HL-60 (cell line): ENCODE data around the gene TSGA10.

Experiments used
- GABPA ChIP-seq: IDR thresholded peaks from 2 replicates; pipeline ENCODE4 v1.6.1; 2012; ENCODE audit warnings: low read depth
- POLR2AphosphoS5 ChIP-seq: IDR thresholded peaks from 2 replicates; pipeline ENCODE4 v1.6.1; 2012; ENCODE audit warnings: low read depth
- SPI1 ChIP-seq: IDR thresholded peaks from 2 replicates; pipeline ENCODE4 v1.6.1; 2012; ENCODE audit warnings: low read depth, mild to moderate bottlenecking, borderline replicate concordance
- TF ChIP-seq, protein P1 (sequence below): IDR thresholded peaks from one replicate; pipeline ENCODE4 v1.5.1; 2011; ENCODE audit warnings: low read length, control low read depth, inconsistent platforms; ENCODE audit not compliant: insufficient read depth
- TF ChIP-seq, protein P2 (sequence below): IDR thresholded peaks from 2 replicates; pipeline ENCODE4 v1.6.1; 2012; ENCODE audit warnings: low read depth; ENCODE audit not compliant: insufficient replicate concordance

DNA sequence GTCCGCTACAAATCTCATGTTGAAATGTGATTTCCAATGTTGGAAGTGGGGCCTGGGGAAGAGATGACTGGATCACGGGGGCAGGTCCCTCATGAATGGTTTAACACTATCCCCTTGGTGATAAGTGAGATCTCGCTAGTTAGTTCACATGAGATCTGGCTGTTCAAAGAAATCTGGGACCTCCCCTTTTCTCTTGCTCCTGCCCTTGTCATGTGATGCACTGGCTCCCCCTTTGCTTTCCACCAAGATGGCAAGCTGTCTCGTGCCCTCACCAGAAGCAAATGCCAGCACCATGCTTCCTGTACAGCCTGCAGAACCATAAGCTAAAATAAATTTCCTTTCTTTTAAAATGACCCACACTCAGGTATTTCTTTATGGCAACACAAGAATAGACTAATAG lies 70.5 kb downstream of the TSGA10 start:
- TF ChIP-seq, protein P1, sequence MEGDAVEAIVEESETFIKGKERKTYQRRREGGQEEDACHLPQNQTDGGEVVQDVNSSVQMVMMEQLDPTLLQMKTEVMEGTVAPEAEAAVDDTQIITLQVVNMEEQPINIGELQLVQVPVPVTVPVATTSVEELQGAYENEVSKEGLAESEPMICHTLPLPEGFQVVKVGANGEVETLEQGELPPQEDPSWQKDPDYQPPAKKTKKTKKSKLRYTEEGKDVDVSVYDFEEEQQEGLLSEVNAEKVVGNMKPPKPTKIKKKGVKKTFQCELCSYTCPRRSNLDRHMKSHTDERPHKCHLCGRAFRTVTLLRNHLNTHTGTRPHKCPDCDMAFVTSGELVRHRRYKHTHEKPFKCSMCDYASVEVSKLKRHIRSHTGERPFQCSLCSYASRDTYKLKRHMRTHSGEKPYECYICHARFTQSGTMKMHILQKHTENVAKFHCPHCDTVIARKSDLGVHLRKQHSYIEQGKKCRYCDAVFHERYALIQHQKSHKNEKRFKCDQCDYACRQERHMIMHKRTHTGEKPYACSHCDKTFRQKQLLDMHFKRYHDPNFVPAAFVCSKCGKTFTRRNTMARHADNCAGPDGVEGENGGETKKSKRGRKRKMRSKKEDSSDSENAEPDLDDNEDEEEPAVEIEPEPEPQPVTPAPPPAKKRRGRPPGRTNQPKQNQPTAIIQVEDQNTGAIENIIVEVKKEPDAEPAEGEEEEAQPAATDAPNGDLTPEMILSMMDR = no peak
- no peak for TF ChIP-seq POLR2AphosphoS5
- no peak for TF ChIP-seq GABPA
- TF ChIP-seq, protein P2, sequence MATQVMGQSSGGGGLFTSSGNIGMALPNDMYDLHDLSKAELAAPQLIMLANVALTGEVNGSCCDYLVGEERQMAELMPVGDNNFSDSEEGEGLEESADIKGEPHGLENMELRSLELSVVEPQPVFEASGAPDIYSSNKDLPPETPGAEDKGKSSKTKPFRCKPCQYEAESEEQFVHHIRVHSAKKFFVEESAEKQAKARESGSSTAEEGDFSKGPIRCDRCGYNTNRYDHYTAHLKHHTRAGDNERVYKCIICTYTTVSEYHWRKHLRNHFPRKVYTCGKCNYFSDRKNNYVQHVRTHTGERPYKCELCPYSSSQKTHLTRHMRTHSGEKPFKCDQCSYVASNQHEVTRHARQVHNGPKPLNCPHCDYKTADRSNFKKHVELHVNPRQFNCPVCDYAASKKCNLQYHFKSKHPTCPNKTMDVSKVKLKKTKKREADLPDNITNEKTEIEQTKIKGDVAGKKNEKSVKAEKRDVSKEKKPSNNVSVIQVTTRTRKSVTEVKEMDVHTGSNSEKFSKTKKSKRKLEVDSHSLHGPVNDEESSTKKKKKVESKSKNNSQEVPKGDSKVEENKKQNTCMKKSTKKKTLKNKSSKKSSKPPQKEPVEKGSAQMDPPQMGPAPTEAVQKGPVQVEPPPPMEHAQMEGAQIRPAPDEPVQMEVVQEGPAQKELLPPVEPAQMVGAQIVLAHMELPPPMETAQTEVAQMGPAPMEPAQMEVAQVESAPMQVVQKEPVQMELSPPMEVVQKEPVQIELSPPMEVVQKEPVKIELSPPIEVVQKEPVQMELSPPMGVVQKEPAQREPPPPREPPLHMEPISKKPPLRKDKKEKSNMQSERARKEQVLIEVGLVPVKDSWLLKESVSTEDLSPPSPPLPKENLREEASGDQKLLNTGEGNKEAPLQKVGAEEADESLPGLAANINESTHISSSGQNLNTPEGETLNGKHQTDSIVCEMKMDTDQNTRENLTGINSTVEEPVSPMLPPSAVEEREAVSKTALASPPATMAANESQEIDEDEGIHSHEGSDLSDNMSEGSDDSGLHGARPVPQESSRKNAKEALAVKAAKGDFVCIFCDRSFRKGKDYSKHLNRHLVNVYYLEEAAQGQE = no peak
- TF ChIP-seq SPI1 = no peak
